ENCODE data around the gene CALHM2.

Gene CALHM2

GRCh38 chr10:103447187-103447586 lies 5.0 kb downstream of the CALHM2 start:
- no peak for TF ChIP-seq CTCF (IDR thresholded peaks at IDR 0.05; ENCODE audit: borderline replicate concordance, extremely low read depth, low read length, poor library complexity, severe bottlenecking)
- TF ChIP-seq EZH2 (IDR thresholded peaks at IDR 0.05; ENCODE audit: borderline replicate concordance, low read depth, low read length, severe bottlenecking) = no peak
- Histone ChIP-seq H3K4me3 (ENCODE audit: low read depth in 1 of 2, low read length in 2 of 2) (no peak overlapping the region), H4K20me1 (ENCODE audit: insufficient read depth, low read length) (peaks cover 13% of the 10 kb centered on the region; the same call in 1 of the 2 replicates), H3K4me2 (ENCODE audit: insufficient read depth, low read length) (no peak overlapping the region), H3K4me1 (ENCODE audit: insufficient read depth, low read length) (peaks cover 22% of the 10 kb centered on the region), H3K27ac (ENCODE audit: low read length) (no peak overlapping the region), H3K36me3 (ENCODE audit: insufficient read depth, low read length) (peaks cover 75% of the 10 kb centered on the region), H2AFZ (ENCODE audit: low read depth, low read length) (no peak overlapping the region), H3K79me2 (ENCODE audit: insufficient read depth, low read length) (peaks cover 7% of the 10 kb centered on the region; the same call in 1 of the 2 replicates), H3K9ac (ENCODE audit: low read depth, low read length) (no peak overlapping the region), H3K27me3 (ENCODE audit: insufficient read depth, low read length, poor library complexity) (no peaks in the 10 kb centered on the region), H3K9me3 (ENCODE audit: insufficient read depth, low read length, severe bottlenecking) (no peaks in the 10 kb centered on the region)
- ATAC-seq (ENCODE audit: insufficient read depth, low read depth) = no peak
- DNase-seq = no peak

- Histone ChIP-seq H3K27me3 (ENCODE audit: insufficient read depth, low read length, poor library complexity) (no peaks in the 10 kb centered on the region), H3K4me3 (ENCODE audit: low read depth in 1 of 2, low read length in 2 of 2) (no peak overlapping the region), H3K36me3 (ENCODE audit: insufficient read depth, low read length) (peaks cover 87% of the 10 kb centered on the region), H3K4me1 (ENCODE audit: insufficient read depth, low read length) (peaks cover 12% of the 10 kb centered on the region), H3K27ac (ENCODE audit: low read length) (no peak overlapping the region), H3K79me2 (ENCODE audit: insufficient read depth, low read length) (no peaks in the 10 kb centered on the region), H2AFZ (ENCODE audit: low read depth, low read length) (no peak overlapping the region), H3K9ac (ENCODE audit: low read depth, low read length) (no peak overlapping the region), H3K9me3 (ENCODE audit: insufficient read depth, low read length, severe bottlenecking) (no peaks in the 10 kb centered on the region), H3K4me2 (ENCODE audit: insufficient read depth, low read length) (no peak overlapping the region), H4K20me1 (ENCODE audit: insufficient read depth, low read length) (peaks cover 13% of the 10 kb centered on the region; the same call in 1 of the 2 replicates)
- ATAC-seq (ENCODE audit: insufficient read depth, low read depth) (no peak), DNase-seq (no peak)
- TF ChIP-seq EZH2 (IDR thresholded peaks at IDR 0.05; ENCODE audit: borderline replicate concordance, low read depth, low read length, severe bottlenecking) (no peak), CTCF (IDR thresholded peaks at IDR 0.05; ENCODE audit: borderline replicate concordance, extremely low read depth, low read length, poor library complexity, severe bottlenecking) (no peak)
These were observed 6.2 kb downstream of the CALHM2 start for GRCh38 chr10:103445767-103446567.

- H3K79me2 ChIP-seq (ENCODE audit: insufficient read depth, low read length) = no peaks in the 10 kb centered on the region
- H4K20me1 ChIP-seq (ENCODE audit: insufficient read depth, low read length) = peaks cover 13% of the 10 kb centered on the region; the same call in 1 of the 2 replicates
- no peak overlapping the region for H3K4me2 ChIP-seq (ENCODE audit: insufficient read depth, low read length)
- no peak overlapping the region for H3K9ac ChIP-seq (ENCODE audit: low read depth, low read length)
- H3K27me3 ChIP-seq (ENCODE audit: insufficient read depth, low read length, poor library complexity) = no peaks in the 10 kb centered on the region
- ATAC-seq (ENCODE audit: insufficient read depth, low read depth) (no peak), DNase-seq (no peak)
- no peak overlapping the region for H3K4me3 ChIP-seq (ENCODE audit: low read depth in 1 of 2, low read length in 2 of 2)
- no peak for TF ChIP-seq CTCF (IDR thresholded peaks at IDR 0.05; ENCODE audit: borderline replicate concordance, extremely low read depth, low read length, poor library complexity, severe bottlenecking)
- no peak for TF ChIP-seq EZH2 (IDR thresholded peaks at IDR 0.05; ENCODE audit: borderline replicate concordance, low read depth, low read length, severe bottlenecking)
- H3K9me3 ChIP-seq (ENCODE audit: insufficient read depth, low read length, severe bottlenecking) = no peaks in the 10 kb centered on the region
- H3K36me3 ChIP-seq (ENCODE audit: insufficient read depth, low read length) = peaks cover 92% of the 10 kb centered on the region
- peaks cover 6% of the 10 kb centered on the region for H3K4me1 ChIP-seq (ENCODE audit: insufficient read depth, low read length)
- no peak overlapping the region for H3K27ac ChIP-seq (ENCODE audit: low read length)
- no peak overlapping the region for H2AFZ ChIP-seq (ENCODE audit: low read depth, low read length)
These were observed 6.8 kb downstream of the CALHM2 start for GRCh38 chr10:103445366-103445765.
